SK-N-SH (cell line): Measurements from ENCODE around the gene FOXO1. TPM values are rescaled to one million over a fixed set of nuclear protein-coding genes. Genes with fewer than 3 reads are reported as not detected.

Experiments used
- CTCF ChIA-PET: fragments of 300-600, 350-600 bp; formaldehyde crosslinking; extraction: SDS; loops from one replicate; lab custom pipeline; 2021; lab: Yijun Ruan, JAX
- POLR2A ChIA-PET: fragments of 350-600 bp; sonication (Branson Sonifier 250); formaldehyde crosslinking; extraction: SDS; loops from one replicate; lab custom pipeline; 2020; ENCODE audit warnings: antibody characterized with exemption, inconsistent platforms; lab: Yijun Ruan, JAX
- DNase-seq: peaks from one replicate; pipeline ENCODE4 v3.0.0; 2012
- H2AFZ ChIP-seq: fragments of 200-600 bp; sonication (generic); 2 replicates; pipeline ENCODE4 v1.8.1; 2016; ENCODE audit warnings: antibody characterized with exemption, mild to moderate bottlenecking, low read depth
- H3F3A ChIP-seq: fragments of 200-600 bp; sonication (generic); replicated peaks from 2 replicates; pipeline ENCODE3; 2016; ENCODE audit warnings: antibody characterized with exemption, mild to moderate bottlenecking; ENCODE audit not compliant: insufficient read depth
- H3K27ac ChIP-seq, 2 experiments: fragments of 200-500 bp in 1 of 2; fragments of 200-600 bp in 1 of 2; sonication (Bioruptor generic) in 1 of 2; sonication (generic), shearing (Covaris generic) in 1 of 2; 2 replicates each; pipeline versions ENCODE4 v1.5.1 to v1.6.1; 2014 to 2016; ENCODE audit warnings: low read depth in 2 of 2, inconsistent platforms in 1 of 2, low read length in 1 of 2, mild to moderate bottlenecking in 1 of 2, mixed read lengths in 1 of 2
- H3K27me3 ChIP-seq: fragments of 200-600 bp; sonication (generic), shearing (Covaris generic); 2 replicates; pipeline ENCODE4 v1.6.1; 2016; ENCODE audit warnings: mixed run types; ENCODE audit not compliant: insufficient read depth
- H3K36me3 ChIP-seq, 2 experiments: fragments of 200-500 bp in 1 of 2; fragments of 200-600 bp in 1 of 2; sonication (Bioruptor generic) in 1 of 2; sonication (generic) in 1 of 2; replicated peaks in 1 of 2; 2 replicates each; pipeline versions ENCODE3 to v1.5.1; 2014 to 2016; ENCODE audit warnings: low read length in 1 of 2, mild to moderate bottlenecking in 1 of 2; ENCODE audit not compliant: insufficient read depth in 2 of 2, control insufficient read depth in 1 of 2
- H3K4me1 ChIP-seq, 2 experiments: fragments of 200-500 bp in 1 of 2; fragments of 200-600 bp in 1 of 2; sonication (Bioruptor generic) in 1 of 2; sonication (generic), shearing (Covaris generic) in 1 of 2; 2 replicates each; pipeline versions ENCODE4 v1.5.1 to v1.6.1; 2014 to 2016; ENCODE audit warnings: low read depth in 1 of 2, low read length in 1 of 2, mixed run types in 1 of 2; ENCODE audit not compliant: insufficient read depth in 2 of 2, control insufficient read depth in 1 of 2
- H3K4me2 ChIP-seq: fragments of 200-600 bp; sonication (generic), shearing (Covaris generic); 2 replicates; pipeline ENCODE4 v1.6.1; 2017; ENCODE audit warnings: mixed run types
- H3K4me3 ChIP-seq, 2 experiments: fragments of 200-500 bp in 1 of 2; fragments of 200-600 bp in 1 of 2; sonication (Bioruptor generic) in 1 of 2; sonication (generic), shearing (Covaris generic) in 1 of 2; 2 replicates each; pipeline versions ENCODE4 v1.5.1 to v1.8.1; 2014 to 2016; ENCODE audit warnings: low read depth in 2 of 2, inconsistent platforms in 1 of 2, low read length in 1 of 2, mild to moderate bottlenecking in 1 of 2, mixed read lengths in 1 of 2, moderate library complexity in 1 of 2
- H3K79me2 ChIP-seq: fragments of 200-600 bp; sonication (generic); 2 replicates; pipeline ENCODE4 v1.8.1; 2017; ENCODE audit warnings: mild to moderate bottlenecking; ENCODE audit not compliant: insufficient read depth
- H3K9ac ChIP-seq: fragments of 200-600 bp; sonication (generic); 2 replicates; pipeline ENCODE4 v1.6.1; 2017; ENCODE audit warnings: mixed run types
- H3K9me2 ChIP-seq: fragments of 200-600 bp; sonication (generic); 2 replicates; pipeline ENCODE4 v1.6.1; 2017; ENCODE audit warnings: mixed run types
- H3K9me3 ChIP-seq: fragments of 200-600 bp; sonication (generic); 2 replicates; pipeline ENCODE4 v1.6.1; 2017; ENCODE audit warnings: mixed run types, mild to moderate bottlenecking, moderate library complexity
- H4K20me1 ChIP-seq: fragments of 200-600 bp; sonication (generic); 2 replicates; pipeline ENCODE4 v1.6.1; 2017; ENCODE audit warnings: mild to moderate bottlenecking, mixed run types; ENCODE audit not compliant: insufficient read depth
- FOXJ3 ChIP-seq: sonication (generic); formaldehyde crosslinking; IDR thresholded peaks from 2 replicates; pipeline ENCODE4 v1.5.1; 2020; ENCODE audit warnings: mild to moderate bottlenecking, missing genetic modification reagents
- FOXM1 ChIP-seq: IDR thresholded peaks from 2 replicates; pipeline ENCODE4 v1.4.0; 2012; ENCODE audit warnings: low read depth, mild to moderate bottlenecking
- GATA2 ChIP-seq: sonication (generic); formaldehyde crosslinking; IDR thresholded peaks from 2 replicates; pipeline ENCODE4 v1.5.0; 2020; ENCODE audit warnings: mild to moderate bottlenecking, missing genetic modification reagents
- RAD21 ChIP-seq: IDR thresholded peaks from 2 replicates; pipeline ENCODE4 v1.6.1; 2012; ENCODE audit warnings: mild to moderate bottlenecking, low read length
- RCOR1 ChIP-seq: fragments of 150-350 bp; IDR thresholded peaks from 2 replicates; pipeline ENCODE4 v1.6.1; 2017; ENCODE audit warnings: antibody characterized with exemption, low read length
- SIN3A ChIP-seq: IDR thresholded peaks from 2 replicates; pipeline ENCODE4 v1.6.1; 2012; ENCODE audit warnings: low read depth, mild to moderate bottlenecking, low read length, moderate library complexity, borderline replicate concordance
- SMC3 ChIP-seq: IDR thresholded peaks from 2 replicates; pipeline ENCODE4 v1.6.1; 2012; ENCODE audit warnings: low read depth, low read length, improper control_type of control experiment
- TCF12 ChIP-seq: IDR thresholded peaks from 2 replicates; pipeline ENCODE4 v1.4.0; 2012
- TEAD4 ChIP-seq: IDR thresholded peaks from 2 replicates; pipeline ENCODE4 v1.4.0; 2012; ENCODE audit warnings: mild to moderate bottlenecking, borderline replicate concordance; ENCODE audit not compliant: insufficient read depth
- WGBS: methylation state at CpG from one replicate; pipeline ENCODE4 v1.1.6; 2017; ENCODE audit warnings: low lambda C conversion rate; 5-methylcytosine and 5-hydroxymethylcytosine counted together
- polyA plus RNA-seq, 3 experiments: library from polyadenylated mRNA; depleted of rRNA; stranded (reverse); fragments of >200 nt; gene quantifications; 2 replicates each; pipeline ENCODE4 v1.2.3, GENCODE V29; 2012
- TF ChIP-seq, protein P1 (sequence below): IDR thresholded peaks from 2 replicates; pipeline ENCODE4 v1.4.0; 2012; ENCODE audit warnings: low read depth, borderline replicate concordance
- TF ChIP-seq, protein P2 (sequence below): fragments of 150-350 bp; IDR thresholded peaks from 2 replicates; pipeline ENCODE4 v1.6.1; 2016; ENCODE audit warnings: mild to moderate bottlenecking, low read depth, low read length
- TF ChIP-seq, protein P3 (sequence below): IDR thresholded peaks from 2 replicates; pipeline ENCODE4 v1.4.0; 2012; ENCODE audit warnings: low read depth, borderline replicate concordance
- TF ChIP-seq, protein P4 (sequence below): fragments of 200-600 bp; sonication (generic); IDR thresholded peaks from 2 replicates; pipeline ENCODE4 v1.6.1; 2017; ENCODE audit warnings: antibody characterized with exemption, mild to moderate bottlenecking, moderate library complexity
- TF ChIP-seq, protein P5 (sequence below): IDR thresholded peaks from 2 replicates; pipeline ENCODE4 v1.6.1; 2012; ENCODE audit warnings: mild to moderate bottlenecking, low read depth, low read length, moderate library complexity
- TF ChIP-seq, protein P6 (sequence below): IDR thresholded peaks from 2 replicates; pipeline ENCODE4 v1.4.0; 2012; ENCODE audit warnings: low read depth
- TF ChIP-seq, protein P7 (sequence below): IDR thresholded peaks from 2 replicates; pipeline ENCODE4; 2012

The FOXO1 gene
- polyA plus RNA-seq, 1 of the 3 experiments (the other 2 are of a cell fraction), result 1.8 TPM

DNA sequence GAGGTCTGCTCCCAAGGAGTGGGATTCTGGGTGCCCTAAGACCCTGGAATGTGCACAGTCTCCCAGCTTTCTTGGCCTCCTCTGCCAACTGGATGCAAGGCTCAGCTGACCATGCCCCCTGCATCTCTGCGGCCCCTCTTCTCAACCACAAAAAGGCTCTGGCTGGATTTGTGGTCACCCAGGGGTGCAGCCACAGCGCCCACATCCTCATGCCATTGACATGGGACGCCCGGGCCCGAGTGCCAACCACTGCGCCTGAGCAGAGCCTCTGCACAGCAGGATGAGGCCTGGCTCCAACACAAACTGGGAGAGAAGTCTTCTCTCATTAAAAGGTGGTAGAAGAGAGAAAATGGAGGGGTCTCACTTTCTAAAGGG is 103.5 kb downstream of the FOXO1 start:
- H3K9me3 ChIP-seq, result no peaks in the 10 kb centered on the region
- no peaks in the 10 kb centered on the region for H3K9me2 ChIP-seq
- ChIA-PET CTCF (no interaction called here), POLR2A (no interaction called here)
- peaks cover 5% of the 10 kb centered on the region; the same call in 1 of the 2 replicates for H4K20me1 ChIP-seq
- peaks cover 8% of the 10 kb centered on the region; the same call in 1 of the 2 replicates for H3K79me2 ChIP-seq
- no peak overlapping the region for H3K27ac ChIP-seq
- DNase-seq, result no peak
- WGBS, result 98% methylated on average over 5 of the region's 6 CpGs
- H3K4me2 ChIP-seq, result no peak overlapping the region
- no peak for TF ChIP-seq GATA2 (CRISPR knock-in tag)
- TF ChIP-seq FOXM1, result no peak
- TF ChIP-seq SMC3, result no peak
- TF ChIP-seq, protein P1, sequence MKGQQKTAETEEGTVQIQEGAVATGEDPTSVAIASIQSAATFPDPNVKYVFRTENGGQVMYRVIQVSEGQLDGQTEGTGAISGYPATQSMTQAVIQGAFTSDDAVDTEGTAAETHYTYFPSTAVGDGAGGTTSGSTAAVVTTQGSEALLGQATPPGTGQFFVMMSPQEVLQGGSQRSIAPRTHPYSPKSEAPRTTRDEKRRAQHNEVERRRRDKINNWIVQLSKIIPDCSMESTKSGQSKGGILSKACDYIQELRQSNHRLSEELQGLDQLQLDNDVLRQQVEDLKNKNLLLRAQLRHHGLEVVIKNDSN, result no peak
- TF ChIP-seq FOXJ3 (CRISPR knock-in tag), result no peak
- no peak for TF ChIP-seq SIN3A
- TF ChIP-seq, protein P2, sequence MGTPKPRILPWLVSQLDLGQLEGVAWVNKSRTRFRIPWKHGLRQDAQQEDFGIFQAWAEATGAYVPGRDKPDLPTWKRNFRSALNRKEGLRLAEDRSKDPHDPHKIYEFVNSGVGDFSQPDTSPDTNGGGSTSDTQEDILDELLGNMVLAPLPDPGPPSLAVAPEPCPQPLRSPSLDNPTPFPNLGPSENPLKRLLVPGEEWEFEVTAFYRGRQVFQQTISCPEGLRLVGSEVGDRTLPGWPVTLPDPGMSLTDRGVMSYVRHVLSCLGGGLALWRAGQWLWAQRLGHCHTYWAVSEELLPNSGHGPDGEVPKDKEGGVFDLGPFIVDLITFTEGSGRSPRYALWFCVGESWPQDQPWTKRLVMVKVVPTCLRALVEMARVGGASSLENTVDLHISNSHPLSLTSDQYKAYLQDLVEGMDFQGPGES, result no peak
- TF ChIP-seq, all 33 proteins: peak for 0
- Histone ChIP-seq H3K4me1 (peaks cover 5 to 8% of the 10 kb centered on the region in 2 experiments; a peak in 1 of 4 replicates), H3K9ac (no peak overlapping the region), H3K27me3 (no peaks in the 10 kb centered on the region), H3K36me3 (no peaks in the 10 kb centered on the region), H3F3A (no peaks in the 10 kb centered on the region), H2AFZ (no peak overlapping the region), H3K4me3 (no peak overlapping the region)

DNA sequence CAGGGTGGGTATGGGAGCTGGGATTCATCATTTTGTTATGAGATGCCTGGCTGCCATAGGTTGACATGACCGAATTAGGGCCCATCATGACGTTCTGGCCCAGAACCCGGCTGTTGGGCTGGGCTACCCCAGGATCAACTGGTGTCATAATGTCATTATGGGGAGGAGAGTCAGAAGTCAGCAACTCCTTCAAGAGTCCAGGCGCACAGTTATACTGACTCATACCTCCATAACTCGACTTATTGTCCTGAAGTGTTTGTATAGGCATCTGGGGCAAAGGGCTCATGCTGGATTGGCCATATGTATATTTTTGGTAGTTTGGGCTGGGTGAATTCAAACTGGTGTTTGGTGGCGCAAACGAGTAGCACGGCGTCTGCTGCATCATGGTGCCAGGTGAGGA is 106.5 kb downstream of the FOXO1 start:
- Histone ChIP-seq H3K4me2 (no peak overlapping the region), H3K27ac (no peak overlapping the region), H3F3A (no peaks in the 10 kb centered on the region), H3K36me3 (no peaks in the 10 kb centered on the region), H4K20me1 (peaks cover 4% of the 10 kb centered on the region; the same call in 1 of the 2 replicates), H3K4me3 (no peak overlapping the region), H3K27me3 (no peaks in the 10 kb centered on the region), H3K9me3 (no peaks in the 10 kb centered on the region), H2AFZ (no peak overlapping the region), H3K9me2 (no peaks in the 10 kb centered on the region), H3K9ac (no peak overlapping the region), H3K79me2 (peaks cover 3% of the 10 kb centered on the region; the same call in 1 of the 2 replicates), H3K4me1 (peaks cover 5 to 8% of the 10 kb centered on the region in 2 experiments; a peak in 2 of 4 replicates)
- POLR2A ChIA-PET, result no interaction called here
- DNase-seq, result no peak
- 97% methylated on average over 9 of the region's 9 CpGs for WGBS
- CTCF ChIA-PET, result no interaction called here
- no peak for TF ChIP-seq TEAD4
- TF ChIP-seq, protein P3, sequence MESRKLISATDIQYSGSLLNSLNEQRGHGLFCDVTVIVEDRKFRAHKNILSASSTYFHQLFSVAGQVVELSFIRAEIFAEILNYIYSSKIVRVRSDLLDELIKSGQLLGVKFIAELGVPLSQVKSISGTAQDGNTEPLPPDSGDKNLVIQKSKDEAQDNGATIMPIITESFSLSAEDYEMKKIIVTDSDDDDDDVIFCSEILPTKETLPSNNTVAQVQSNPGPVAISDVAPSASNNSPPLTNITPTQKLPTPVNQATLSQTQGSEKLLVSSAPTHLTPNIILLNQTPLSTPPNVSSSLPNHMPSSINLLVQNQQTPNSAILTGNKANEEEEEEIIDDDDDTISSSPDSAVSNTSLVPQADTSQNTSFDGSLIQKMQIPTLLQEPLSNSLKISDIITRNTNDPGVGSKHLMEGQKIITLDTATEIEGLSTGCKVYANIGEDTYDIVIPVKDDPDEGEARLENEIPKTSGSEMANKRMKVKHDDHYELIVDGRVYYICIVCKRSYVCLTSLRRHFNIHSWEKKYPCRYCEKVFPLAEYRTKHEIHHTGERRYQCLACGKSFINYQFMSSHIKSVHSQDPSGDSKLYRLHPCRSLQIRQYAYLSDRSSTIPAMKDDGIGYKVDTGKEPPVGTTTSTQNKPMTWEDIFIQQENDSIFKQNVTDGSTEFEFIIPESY, result no peak
- TF ChIP-seq, protein P4, sequence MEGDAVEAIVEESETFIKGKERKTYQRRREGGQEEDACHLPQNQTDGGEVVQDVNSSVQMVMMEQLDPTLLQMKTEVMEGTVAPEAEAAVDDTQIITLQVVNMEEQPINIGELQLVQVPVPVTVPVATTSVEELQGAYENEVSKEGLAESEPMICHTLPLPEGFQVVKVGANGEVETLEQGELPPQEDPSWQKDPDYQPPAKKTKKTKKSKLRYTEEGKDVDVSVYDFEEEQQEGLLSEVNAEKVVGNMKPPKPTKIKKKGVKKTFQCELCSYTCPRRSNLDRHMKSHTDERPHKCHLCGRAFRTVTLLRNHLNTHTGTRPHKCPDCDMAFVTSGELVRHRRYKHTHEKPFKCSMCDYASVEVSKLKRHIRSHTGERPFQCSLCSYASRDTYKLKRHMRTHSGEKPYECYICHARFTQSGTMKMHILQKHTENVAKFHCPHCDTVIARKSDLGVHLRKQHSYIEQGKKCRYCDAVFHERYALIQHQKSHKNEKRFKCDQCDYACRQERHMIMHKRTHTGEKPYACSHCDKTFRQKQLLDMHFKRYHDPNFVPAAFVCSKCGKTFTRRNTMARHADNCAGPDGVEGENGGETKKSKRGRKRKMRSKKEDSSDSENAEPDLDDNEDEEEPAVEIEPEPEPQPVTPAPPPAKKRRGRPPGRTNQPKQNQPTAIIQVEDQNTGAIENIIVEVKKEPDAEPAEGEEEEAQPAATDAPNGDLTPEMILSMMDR, result no peak
- TF ChIP-seq, protein P5, sequence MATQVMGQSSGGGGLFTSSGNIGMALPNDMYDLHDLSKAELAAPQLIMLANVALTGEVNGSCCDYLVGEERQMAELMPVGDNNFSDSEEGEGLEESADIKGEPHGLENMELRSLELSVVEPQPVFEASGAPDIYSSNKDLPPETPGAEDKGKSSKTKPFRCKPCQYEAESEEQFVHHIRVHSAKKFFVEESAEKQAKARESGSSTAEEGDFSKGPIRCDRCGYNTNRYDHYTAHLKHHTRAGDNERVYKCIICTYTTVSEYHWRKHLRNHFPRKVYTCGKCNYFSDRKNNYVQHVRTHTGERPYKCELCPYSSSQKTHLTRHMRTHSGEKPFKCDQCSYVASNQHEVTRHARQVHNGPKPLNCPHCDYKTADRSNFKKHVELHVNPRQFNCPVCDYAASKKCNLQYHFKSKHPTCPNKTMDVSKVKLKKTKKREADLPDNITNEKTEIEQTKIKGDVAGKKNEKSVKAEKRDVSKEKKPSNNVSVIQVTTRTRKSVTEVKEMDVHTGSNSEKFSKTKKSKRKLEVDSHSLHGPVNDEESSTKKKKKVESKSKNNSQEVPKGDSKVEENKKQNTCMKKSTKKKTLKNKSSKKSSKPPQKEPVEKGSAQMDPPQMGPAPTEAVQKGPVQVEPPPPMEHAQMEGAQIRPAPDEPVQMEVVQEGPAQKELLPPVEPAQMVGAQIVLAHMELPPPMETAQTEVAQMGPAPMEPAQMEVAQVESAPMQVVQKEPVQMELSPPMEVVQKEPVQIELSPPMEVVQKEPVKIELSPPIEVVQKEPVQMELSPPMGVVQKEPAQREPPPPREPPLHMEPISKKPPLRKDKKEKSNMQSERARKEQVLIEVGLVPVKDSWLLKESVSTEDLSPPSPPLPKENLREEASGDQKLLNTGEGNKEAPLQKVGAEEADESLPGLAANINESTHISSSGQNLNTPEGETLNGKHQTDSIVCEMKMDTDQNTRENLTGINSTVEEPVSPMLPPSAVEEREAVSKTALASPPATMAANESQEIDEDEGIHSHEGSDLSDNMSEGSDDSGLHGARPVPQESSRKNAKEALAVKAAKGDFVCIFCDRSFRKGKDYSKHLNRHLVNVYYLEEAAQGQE, result no peak
- TF ChIP-seq, protein P6, sequence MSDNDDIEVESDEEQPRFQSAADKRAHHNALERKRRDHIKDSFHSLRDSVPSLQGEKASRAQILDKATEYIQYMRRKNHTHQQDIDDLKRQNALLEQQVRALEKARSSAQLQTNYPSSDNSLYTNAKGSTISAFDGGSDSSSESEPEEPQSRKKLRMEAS, result no peak
- TF ChIP-seq RCOR1, result no peak
- TF ChIP-seq RAD21, result no peak
- TF ChIP-seq GATA2 (CRISPR knock-in tag), result no peak
- TF ChIP-seq, protein P7, sequence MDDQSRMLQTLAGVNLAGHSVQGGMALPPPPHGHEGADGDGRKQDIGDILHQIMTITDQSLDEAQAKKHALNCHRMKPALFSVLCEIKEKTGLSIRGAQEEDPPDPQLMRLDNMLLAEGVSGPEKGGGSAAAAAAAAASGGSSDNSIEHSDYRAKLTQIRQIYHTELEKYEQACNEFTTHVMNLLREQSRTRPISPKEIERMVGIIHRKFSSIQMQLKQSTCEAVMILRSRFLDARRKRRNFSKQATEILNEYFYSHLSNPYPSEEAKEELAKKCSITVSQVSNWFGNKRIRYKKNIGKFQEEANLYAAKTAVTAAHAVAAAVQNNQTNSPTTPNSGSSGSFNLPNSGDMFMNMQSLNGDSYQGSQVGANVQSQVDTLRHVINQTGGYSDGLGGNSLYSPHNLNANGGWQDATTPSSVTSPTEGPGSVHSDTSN, result no peak
- no peak for TF ChIP-seq TCF12
